T-helper 1 cell (primary cell): ENCODE data around the gene GTPBP3.
"Not testable (repeated sequence)": the region's sequence is repeated elsewhere in the genome, so short reads cannot be mapped to it uniquely, and the experiment has no call there.

Experiments used
- DNase-seq, 5 donors: peaks; one replicate each; pipeline ENCODE4 v3.0.0-alpha.2; 2012 to 2020
- total RNA-seq, 4 donors: gene quantifications; one replicate each; lab custom pipeline; 2026; lab: John Stamatoyannopoulos, UW

GTPBP3 gene, protein sequence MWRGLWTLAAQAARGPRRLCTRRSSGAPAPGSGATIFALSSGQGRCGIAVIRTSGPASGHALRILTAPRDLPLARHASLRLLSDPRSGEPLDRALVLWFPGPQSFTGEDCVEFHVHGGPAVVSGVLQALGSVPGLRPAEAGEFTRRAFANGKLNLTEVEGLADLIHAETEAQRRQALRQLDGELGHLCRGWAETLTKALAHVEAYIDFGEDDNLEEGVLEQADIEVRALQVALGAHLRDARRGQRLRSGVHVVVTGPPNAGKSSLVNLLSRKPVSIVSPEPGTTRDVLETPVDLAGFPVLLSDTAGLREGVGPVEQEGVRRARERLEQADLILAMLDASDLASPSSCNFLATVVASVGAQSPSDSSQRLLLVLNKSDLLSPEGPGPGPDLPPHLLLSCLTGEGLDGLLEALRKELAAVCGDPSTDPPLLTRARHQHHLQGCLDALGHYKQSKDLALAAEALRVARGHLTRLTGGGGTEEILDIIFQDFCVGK
- 9.1 to 16.0 (median 10.0) reads per million in 4 donors for total RNA-seq

DNA sequence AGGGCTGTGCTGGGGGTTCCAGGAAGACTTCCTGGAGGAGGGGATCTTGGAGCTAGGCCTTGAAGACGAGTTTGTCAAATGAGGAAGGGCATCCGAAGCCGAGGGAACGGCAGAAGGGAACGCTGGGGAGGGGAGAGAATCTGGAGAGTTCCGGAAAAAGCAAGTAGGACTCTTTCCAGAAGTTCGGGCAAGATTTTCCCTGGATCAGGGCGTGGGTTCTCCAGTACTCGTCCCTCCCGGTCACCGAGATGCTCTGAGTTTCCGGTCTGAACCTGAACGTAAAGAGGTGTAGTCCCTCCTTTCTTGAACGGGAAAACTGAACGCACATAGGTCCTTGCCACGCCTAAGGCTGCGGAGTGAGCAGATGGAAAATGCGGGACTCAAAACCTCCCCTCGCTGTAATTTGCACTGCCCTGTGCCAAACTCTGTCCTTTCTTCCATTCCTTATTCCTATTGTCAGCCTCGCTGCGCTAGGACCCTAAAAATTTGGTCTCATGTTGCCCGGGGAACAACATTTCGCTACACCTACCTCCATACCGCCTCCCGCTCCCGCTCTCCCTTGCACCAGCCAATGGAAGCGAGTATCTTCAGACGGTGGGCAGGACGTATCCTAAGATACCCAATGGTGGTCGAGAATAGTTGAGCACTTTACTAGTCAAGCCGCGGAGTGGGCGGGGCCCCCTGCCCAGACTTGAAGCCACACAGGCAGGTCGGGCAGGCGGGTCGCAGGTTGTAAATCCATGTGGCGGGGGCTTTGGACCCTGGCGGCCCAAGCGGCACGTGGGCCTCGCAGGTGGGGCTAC is at the start of gene GTPBP3:
GTPBP3 (plus strand) TSS at position 682 of the 803 bp plus-strand sequence; CDS start at position 741, 59 bp downstream.
- peak; percentile 92 to 98 (median 95) for DNase-seq

DNA sequence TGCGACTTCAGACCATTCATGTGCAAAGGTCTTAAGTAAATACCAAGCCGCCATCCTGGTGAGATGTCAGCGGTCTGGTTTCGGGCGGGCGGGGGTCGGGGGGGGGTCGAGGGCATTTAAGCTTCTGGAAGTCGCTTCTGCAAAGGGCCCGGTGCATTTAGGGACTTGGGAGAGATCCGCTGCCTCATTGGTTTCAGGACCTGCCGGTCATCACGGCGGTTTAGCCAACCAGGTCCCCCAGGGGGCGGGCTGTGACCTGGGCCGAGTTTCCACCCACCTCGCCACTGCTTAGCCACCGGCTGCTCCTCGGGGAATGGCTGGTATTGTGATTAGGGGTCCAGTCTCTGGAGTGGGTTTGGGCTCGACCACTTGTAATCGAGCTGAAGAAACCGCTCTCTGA is 47.9 kb upstream of the GTPBP3 start:
- DNase-seq, result peak in 1 of 5 donors; percentile 51

DNA sequence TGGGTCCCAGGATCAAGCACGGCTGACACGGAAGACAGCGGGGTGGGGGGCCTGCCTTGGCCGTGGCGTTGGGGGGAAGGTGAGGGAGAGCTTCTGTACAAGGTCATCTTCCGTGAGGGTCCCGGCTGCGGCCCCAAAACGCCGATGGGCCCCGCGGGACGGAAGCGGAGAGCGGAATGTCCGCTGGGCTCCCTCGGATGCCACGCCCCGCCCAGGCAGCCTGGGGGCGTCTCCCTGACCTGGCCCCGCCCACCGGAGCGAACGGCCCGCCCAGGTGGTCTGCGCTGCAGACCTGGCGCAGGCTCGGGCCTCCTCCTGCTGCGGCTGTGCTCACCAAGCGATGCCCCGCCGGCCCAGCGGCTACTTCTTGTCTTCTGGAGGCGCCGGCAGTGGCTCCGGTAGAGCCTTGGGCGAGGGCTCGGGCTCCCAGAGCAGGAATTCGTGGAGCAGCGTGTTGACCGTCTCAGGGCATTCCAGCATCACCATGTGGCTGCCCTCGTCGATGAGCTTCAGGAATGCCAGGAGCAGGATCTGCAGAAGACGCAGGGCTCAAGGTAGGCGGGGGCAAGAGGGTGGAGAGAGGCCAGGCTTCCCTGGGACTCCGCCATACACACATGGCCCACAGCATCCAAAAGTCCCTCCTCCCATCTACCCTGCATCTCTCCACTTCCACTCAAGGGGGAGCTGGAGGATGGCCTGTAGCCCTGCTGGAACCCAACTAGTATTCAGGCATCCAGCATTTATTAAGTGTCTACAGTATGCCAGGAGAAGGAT is 44.9 kb upstream of the GTPBP3 start:
- peak; percentile 57 to 83 (median 68) for DNase-seq

DNA sequence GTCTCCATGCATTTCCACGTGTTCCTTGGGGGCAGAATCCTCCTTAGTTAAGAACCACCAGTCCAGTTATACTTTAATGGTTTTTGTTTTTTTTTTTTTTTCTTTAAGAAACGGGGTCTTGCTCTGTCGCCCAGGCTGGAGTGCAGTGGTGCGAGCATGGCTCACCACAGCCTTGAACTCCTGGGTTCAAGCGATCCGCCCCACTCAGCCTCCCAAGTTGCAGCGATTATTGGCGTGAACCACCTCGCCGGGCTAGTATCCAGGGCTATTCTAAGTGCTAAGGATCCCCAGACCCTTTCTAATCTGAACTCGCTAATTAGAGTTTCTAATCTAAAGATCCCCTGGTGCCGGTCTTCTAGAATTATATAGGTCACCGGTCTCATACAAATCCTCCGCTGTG is 43.7 kb upstream of the GTPBP3 start:
- DNase-seq, result no peak

DNA sequence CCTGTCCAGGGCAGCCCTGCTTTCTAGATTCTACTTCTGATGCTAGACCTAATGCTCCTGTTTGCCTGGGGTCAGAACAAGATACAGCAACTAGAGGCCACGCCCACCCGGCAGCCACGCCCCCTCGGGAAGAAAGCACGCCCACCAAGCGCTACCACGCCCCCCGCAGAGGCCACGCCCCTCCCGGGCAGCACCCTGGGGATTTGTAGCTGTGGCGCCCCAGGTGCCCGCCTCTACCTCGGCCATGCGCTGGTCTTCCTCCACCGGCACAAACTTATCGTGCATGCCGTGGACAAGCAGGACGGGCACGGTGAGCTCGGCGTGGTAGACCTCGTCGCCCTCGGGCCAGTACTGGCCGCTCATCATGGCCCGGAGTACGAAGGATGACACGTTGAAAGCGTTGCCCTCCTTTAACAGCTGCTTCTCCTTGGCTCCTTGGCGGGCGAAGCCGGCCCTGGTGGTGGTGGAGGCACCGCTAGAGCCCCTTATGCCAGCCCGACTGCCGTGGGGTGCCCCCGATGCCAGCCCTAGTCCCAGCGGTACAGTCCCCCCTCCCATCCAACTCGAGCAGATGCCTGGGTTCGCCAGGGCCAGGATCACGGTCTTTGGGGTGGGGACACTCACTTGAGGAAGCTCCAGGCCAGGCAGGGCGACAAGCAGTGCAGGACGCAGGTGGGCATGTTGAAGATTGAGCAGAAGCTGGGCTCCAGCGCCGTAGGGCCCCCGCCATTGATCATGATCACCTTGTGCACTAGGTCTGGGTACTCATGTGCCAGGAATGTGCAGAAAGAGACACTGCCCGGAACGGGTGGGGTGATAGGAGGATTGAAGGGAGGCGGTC is 43.1 kb upstream of the GTPBP3 start:
- DNase-seq, result peak in 4 of 5 donors; percentile 35 to 46 (median 38)

DNA sequence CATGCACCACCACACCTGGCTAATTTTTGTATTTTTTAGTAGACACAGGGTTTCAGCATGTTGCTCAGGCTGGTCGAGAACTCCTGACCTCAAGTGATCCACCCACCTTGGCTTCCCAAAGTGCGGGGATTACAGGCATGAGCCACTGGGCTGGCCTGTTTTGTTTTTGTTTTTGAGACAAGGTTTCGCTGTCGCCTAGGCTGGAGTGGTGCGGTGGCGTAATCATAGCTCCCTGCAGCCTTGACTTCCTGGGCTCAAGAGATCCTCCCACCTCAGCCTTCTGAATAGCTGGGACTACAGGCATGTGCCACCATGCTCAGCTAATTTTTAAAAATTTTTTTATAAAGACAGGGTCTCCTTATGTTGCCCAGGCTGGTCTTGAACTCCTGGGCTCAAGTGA is 41.8 kb upstream of the GTPBP3 start:
- not testable (repeated sequence) for DNase-seq

DNA sequence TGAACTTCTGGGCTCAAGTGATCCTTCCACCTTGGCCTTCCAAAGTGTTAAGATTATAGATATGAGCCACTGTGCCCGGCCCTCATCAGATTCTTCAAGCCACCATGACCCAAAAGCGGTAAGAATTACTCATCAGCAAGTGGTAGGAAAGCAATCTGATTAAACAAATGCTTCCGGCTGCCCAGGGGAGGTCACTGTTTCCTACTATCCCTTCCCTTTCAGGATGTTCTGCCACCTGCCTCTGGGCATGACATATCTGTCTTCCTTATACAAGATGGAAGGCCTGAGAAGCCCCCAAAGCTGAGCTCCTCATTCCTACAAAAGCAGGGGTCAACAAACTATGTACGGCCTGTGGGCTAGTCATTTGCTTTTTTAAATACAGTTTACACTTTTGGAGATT is 41.1 kb upstream of the GTPBP3 start:
- no peak for DNase-seq

DNA sequence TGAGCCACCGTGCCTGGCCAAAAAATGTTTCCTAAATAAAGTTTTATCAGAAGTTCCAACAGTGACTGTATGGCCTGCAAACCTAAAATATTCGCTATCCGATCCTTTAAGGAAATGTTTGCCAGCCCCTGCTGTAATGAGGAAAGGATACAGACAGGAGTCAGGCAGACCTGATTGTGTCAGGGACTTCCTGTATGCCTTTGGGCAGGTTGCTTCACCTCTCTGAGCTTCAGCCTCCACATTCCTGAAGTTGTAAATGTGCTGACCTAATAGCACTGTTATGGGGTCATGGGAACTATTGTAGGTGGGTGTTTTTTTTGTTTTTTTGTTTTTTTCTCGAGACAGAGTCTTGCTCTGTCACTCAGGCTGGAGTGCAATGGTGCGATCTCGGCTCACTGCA is 40.4 kb upstream of the GTPBP3 start:
- DNase-seq, result no peak

DNA sequence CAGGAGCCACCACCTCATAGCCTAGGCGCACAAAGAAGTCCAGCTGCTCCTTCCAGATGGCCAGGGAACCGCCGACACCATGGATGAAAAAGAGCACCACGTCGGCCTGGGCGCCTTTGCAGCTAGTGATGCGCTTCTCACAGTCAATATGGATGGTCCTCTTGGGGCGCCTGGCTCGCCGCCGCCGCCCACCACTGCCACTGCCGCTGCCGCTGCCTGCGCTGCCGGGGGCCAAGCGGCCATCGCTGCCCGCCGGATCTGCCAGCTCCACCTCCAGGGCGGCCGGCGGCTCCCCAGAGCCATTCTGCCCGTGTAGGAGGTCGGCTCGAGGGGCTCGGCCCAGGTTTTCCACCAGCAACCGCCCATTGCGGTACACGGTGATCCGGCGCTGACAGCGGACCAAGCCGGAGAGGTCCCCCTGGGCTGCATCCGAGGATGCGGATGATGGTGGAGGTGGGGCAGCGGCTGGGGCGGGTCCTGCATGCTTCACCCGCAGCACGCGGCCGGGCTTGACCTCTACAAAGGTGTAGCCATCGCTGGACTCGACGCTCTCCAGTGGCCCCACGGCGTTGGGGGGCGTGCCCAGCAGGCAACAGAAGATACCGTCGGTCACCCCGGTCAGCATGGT is 36.2 kb upstream of the GTPBP3 start:
- no peak for DNase-seq

DNA sequence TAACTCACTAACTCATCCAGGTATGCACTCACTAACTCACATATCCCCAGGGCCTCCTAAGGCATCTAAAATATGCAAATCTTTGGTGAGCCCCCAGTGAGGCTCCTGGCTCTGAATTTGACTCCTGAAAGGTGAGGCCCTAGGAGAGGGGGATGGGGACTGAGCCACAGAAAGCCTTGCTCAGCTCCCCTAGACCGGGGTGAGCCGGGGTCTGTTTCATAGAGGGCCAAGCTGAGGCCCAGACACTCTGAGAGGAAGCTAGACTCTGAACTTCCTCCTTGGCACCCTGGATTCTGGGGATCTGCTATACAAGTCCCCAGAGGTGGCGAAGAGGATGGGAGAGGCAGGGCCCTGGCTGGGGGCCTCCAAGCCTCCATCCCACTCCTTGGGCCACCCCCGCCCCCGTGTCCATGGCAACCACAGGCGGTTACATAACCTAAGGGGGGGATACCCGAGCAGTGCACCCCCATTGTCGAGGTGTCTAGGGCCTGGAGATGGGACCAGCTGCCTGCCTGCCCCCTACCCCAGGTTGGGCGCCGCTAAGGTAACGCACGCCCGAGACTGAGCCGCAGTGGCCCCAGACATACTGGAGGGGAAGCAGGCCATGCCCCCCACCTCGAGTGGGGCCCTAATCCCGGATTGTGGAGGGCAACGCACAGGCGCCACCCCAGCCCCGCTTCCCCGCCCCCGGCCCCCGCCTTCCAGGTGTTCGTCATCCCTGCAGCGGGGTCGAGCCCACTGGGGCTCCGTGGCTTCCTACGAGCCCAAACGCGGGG is 34.8 kb upstream of the GTPBP3 start:
- no peak for DNase-seq

DNA sequence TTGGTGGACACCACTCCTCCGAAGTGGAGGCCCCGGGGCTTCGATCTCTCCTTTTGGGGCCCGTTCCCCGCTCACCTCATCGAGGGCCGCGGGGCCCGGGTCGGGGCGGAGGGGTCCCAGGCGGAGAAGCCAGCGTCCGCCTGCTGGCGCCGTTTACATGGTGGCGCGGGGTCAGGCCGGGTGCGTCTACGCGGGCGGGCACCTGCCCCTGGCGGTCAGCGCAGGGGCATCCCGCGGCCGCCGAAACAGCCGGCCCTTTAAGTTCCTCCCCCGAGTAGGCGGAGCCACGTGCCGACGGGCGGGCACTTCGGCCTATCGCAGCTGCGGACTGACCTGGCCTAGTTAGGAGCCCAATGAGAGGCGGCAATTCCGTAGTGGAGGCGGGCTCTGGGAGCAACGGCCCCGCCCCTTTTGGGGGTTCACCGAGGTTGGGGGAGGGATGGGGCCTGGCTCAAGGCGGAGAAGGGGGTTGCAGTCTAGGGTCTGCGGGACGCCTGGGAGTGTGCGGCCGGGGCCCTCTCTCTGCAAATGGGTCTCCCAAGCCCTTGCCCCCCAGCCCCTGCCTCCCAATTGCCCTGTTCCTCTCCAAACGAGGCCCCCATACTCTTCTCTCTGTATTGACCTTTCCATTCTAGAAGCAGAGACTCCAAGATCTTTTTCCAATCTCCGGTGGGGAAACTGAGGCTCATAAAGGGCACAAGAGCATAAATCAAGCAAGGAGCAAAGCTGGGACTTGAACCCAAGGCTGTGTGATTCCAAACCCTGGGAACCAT is 34.0 kb upstream of the GTPBP3 start, which contains the start of gene ABHD8:
ABHD8 (minus strand) TSS at position 259 of the 773 bp plus-strand sequence. CDS start 1,809 bp downstream, outside the sequence.
- DNase-seq, result peak; percentile 83 to 95 (median 91)

DNA sequence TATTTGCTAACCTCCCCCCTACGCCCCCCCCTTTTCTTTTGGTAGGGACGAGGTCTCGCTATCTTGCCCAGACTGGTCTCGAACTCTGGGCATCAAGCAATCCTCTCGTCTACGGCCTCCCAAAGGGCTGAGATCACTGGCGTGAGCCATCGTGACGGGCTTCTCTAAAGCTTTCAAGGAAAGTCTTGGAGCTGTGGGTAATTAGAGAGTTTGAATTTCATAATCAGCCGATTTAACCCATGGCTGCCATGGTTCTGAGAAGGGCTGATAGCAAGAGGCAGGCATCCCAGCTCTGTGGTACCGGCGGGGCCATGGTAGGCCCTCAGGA is 33.4 kb upstream of the GTPBP3 start:
- DNase-seq, result no peak

DNA sequence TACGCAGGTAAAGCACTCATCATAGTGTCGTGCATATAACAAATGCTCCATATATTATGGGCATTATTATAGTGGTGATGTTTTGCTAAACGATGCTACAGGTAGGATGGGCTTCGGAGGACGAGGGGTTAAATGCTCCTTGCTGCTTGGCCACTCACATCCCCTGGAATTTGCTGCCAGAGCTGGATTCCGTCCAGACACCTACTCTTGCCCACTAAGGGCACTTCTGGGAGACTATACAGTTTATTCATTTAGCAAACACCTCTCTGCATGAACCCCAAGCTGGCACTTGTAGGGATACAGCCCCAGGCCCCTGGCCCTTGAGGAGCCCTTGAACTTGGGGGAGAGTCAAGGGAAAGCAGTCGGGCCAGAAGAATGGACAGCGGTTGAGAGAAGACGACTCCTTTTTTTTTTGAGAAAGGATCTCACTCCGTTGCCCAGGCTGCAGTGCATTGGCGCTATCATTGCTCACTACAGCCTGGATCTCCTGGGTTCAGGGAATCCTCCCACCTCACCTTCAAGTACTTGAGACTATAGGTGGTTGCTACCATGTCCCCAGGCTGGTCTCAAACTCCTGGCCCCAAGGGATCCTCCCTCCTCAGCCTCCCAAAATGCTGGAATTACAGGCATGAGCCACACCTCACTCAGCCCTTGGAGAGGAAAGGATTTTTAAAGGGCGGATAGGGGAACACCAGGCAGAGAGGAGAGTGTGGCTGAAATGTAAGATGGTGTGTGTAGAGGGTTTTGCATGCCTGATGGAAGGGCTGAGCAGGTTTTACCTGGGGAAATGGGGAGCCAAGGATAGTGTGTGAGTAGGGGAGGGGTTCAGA is 32.8 kb upstream of the GTPBP3 start:
- no peak for DNase-seq

DNA sequence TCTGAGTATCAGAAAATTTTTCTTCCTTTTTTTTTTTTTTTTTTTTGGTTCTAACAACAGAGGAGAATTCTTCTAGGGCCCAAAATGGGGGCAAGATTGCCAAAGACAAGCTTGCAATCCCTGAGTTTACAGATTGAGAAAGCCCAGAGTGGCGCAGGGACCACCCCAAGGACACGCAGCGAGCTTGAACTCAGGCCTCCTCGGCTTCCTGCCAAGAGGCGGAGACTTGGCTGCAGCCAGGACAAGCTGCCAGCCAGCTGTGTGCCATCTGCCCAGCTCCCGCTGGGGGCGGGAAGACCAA is 32.2 kb upstream of the GTPBP3 start:
- no peak for DNase-seq

DNA sequence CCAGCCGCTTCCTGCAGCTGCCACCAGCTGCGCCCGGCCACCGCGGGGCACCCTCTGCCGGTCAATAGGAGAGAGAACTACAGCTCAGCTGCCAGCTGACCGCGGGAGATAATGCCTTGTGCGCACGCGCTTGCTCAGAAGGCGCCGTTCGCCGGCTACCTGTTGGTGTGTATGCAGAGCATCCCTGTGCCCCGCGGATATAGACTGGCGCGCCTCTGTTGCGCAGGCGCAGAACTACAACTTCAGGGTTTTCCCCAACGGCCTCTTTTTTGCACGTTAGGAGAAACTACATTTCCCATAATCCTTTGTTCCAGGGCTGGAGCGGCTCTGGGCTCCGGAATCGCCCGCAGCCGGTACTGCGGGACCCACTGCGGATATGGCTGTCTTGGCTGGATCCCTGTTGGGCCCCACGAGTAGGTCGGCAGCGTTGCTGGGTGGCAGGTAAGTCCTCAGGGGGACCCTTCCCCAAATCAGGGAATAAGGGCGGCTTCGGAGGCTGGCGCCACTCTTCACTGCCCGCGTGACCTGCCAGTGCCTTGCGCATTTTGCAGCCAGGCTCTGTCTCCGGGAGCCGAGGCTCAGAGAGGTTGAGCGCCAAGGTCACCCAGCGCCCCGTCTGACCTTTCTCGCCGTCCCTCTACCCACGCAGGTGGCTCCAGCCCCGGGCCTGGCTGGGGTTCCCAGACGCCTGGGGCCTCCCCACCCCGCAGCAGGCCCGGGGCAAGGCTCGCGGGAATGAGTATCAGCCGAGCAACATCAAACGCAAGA is 31.7 kb upstream of the GTPBP3 start, which contains the start of gene MRPL34:
MRPL34 (plus strand) TSS at position 356 of the 768 bp plus-strand sequence; CDS start at position 377, 21 bp downstream.
- peak; percentile 91 to 100 (median 92) for DNase-seq

DNA sequence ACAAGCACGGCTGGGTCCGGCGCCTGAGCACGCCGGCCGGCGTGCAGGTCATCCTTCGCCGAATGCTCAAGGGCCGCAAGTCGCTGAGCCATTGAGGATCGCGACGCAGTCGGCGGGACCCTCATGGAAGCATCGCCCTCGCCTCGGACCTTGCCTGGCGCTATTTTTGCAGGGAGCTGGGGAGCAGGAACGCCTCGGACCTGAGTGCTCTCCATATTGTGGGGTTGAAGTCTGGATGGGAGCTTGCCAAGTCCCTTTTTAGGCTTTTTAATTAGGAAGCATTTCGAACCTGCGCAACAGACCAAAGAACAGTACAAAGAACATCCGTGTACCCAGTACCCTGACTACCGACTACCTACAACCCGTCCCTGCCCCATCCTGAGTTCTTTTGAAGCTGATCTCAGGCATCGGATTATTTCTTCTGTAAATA is 31.1 kb upstream of the GTPBP3 start:
- DNase-seq, result no peak

DNA sequence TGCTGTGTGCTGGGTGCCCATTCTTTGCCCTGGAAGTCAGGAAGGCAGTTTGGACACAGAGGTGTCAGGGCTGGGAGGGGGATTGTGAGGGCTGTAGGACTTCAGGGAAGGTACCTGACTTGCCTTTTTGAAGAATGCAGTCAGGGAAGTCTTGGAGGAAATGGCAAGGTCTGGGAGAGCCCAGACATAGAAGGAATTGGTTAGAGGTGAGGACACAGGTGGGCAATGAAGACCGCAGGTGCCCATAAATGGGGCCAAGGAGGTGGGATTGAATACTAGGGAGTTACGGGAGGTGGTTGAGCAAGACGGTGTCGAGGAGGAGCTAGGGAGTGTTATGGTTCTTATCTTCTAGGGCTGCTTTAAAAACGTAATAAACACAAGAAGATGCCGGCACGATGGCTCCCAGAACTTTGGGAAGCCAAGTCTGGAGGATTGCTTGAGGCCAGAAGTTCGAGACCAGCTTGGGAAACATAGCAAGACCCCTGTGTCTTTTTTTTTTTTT is 29.4 kb upstream of the GTPBP3 start:
- no peak for DNase-seq
